Keratinocyte (primary cell): ENCODE data around the gene HSD11B2.

ENCODE experiments used
- CTCF ChIP-seq, 3 experiments: IDR thresholded peaks in 1 of 3; conservative IDR thresholded peaks in 1 of 3; optimal IDR thresholded peaks in 1 of 3; 2 replicates in 2 of 3; 3 replicates in 1 of 3; pipeline versions ENCODE3 to v1.5.1; 2011; ENCODE audit warnings: low read length in 3 of 3, mild to moderate bottlenecking in 3 of 3, moderate library complexity in 2 of 3, control low read depth in 1 of 3, inconsistent platforms in 1 of 3; ENCODE audit not compliant: insufficient read depth in 2 of 3; ENCODE audit errors: extremely low read depth in 1 of 3
- EZH2 ChIP-seq: IDR thresholded peaks from one replicate; pipeline ENCODE4 v1.6.1; 2012; ENCODE audit warnings: inconsistent platforms, mild to moderate bottlenecking, low read length, moderate library complexity

GRCh38 chr16:67482233-67482924 lies 51.5 kb downstream of the HSD11B2 start:
- TF ChIP-seq CTCF (optimal IDR thresholded peaks at IDR 0.05 in 1 of 3, IDR thresholded peaks at IDR 0.05 in 1 of 3, conservative IDR thresholded peaks at IDR 0.05 in 1 of 3; ENCODE audit: extremely low read depth in 1 of 3, insufficient read depth in 2 of 3, low read length in 3 of 3) (no peak), EZH2 (no peak)
